Caco-2 (cell line): ENCODE data around the gene NECAB2. TPM values are rescaled to one million over a fixed set of nuclear protein-coding genes. Genes with fewer than 3 reads are reported as not detected.

Experiments
- BruUV-seq: library from RNA; stranded (reverse); fragments of 400-500 nt; replicated peaks from 2 replicates; lab custom pipeline; 2021; lab: Mats Ljungman, UMichigan
- CTCF ChIA-PET: fragments of 300-600 bp; sonication (Branson Sonifier 250); formaldehyde crosslinking; loops from one replicate; lab custom pipeline; 2022; ENCODE audit warnings: antibody characterized with exemption; lab: Charles Lee
- POLR2A ChIA-PET: fragments of 300-600 bp; sonication (Branson Sonifier 250); formaldehyde crosslinking; loops from one replicate; lab custom pipeline; 2022; ENCODE audit warnings: antibody characterized with exemption; lab: Charles Lee
- DNase-seq, 2 experiments: peaks; one replicate each; pipeline versions ENCODE4 v3.0.0 to v3.0.0-alpha.2; 2020 to 2022
- H3K27me3 ChIP-seq: replicated peaks from 2 replicates; pipeline ENCODE4 v1.6.0; 2011; ENCODE audit warnings: low read length; ENCODE audit not compliant: control insufficient read depth, insufficient read depth
- H3K36me3 ChIP-seq: 2 replicates; pipeline ENCODE4 v1.5.1; 2011; ENCODE audit warnings: low read length; ENCODE audit not compliant: control insufficient read depth, insufficient read depth
- H3K4me1 ChIP-seq: fragments of 250-450 bp; sonication (Bioruptor Pico); 2 replicates; pipeline ENCODE4 v1.5.1; 2020; ENCODE audit warnings: mild to moderate bottlenecking
- H3K4me3 ChIP-seq: 2 replicates; pipeline ENCODE4 v1.5.1; 2011; ENCODE audit warnings: low read depth, mild to moderate bottlenecking, control low read depth, low read length
- H3K9me3 ChIP-seq: fragments of 250-450 bp; sonication (Bioruptor Pico); 2 replicates; pipeline ENCODE4 v1.5.1; 2020; ENCODE audit warnings: mild to moderate bottlenecking, moderate library complexity
- H3K27ac Mint-ChIP-seq: one replicate; pipeline ENCODE4 v1.8.0; 2022; ENCODE audit warnings: mixed read lengths; ENCODE audit not compliant: unreplicated experiment
- H3K27me3 Mint-ChIP-seq: one replicate; pipeline ENCODE4 v1.8.0; 2022; ENCODE audit warnings: mixed read lengths; ENCODE audit not compliant: insufficient read depth, unreplicated experiment
- H3K36me3 Mint-ChIP-seq: one replicate; pipeline ENCODE4 v1.8.0; 2022; ENCODE audit warnings: mild to moderate bottlenecking, mixed read lengths; ENCODE audit not compliant: insufficient read depth, unreplicated experiment
- H3K4me1 Mint-ChIP-seq: one replicate; pipeline ENCODE4 v1.8.0; 2022; ENCODE audit warnings: low read depth, mixed read lengths; ENCODE audit not compliant: unreplicated experiment
- H3K4me3 Mint-ChIP-seq: one replicate; pipeline ENCODE4 v1.8.0; 2022; ENCODE audit warnings: mild to moderate bottlenecking, moderate library complexity, mixed read lengths; ENCODE audit not compliant: unreplicated experiment
- H3K9me3 Mint-ChIP-seq: one replicate; pipeline ENCODE4 v1.8.0; 2022; ENCODE audit warnings: mixed read lengths; ENCODE audit not compliant: unreplicated experiment
- CTCF ChIP-seq, 2 experiments: fragments of 200-600 bp in 1 of 2; IDR thresholded peaks; 1 replicate in 1 of 2; 2 replicates in 1 of 2; pipeline versions ENCODE4 v1.5.1 to v1.8.0; 2011 to 2022; ENCODE audit warnings: antibody characterized with exemption in 1 of 2, control low read depth in 1 of 2, inconsistent platforms in 1 of 2, low read depth in 1 of 2, low read length in 1 of 2, mild to moderate bottlenecking in 1 of 2, moderate library complexity in 1 of 2; ENCODE audit not compliant: insufficient read depth in 1 of 2, severe bottlenecking in 1 of 2, unreplicated experiment in 1 of 2
- intact Hi-C: fragments of 100-400 bp; cut with micrococcal nuclease; formaldehyde crosslinking; loops from one replicate; pipeline ENCODE4 v1.10.0; 2022; ENCODE audit not compliant: unreplicated experiment
- total RNA-seq: library from RNA; stranded (reverse); gene quantifications from 2 replicates; pipeline ENCODE4 v1.2.3, GENCODE V29; 2022

The NECAB2 gene
- total RNA-seq, 1 experiment from 2014 or later, result 0.68 TPM

GRCh38 chr16:84013787-84014569 lies 45.9 kb downstream of the NECAB2 start:
- peaks cover 18% of the 10 kb centered on the region for H3K9me3 Mint-ChIP-seq
- no peaks in the 10 kb centered on the region for H3K36me3 ChIP-seq
- BruUV-seq, result no TSS peak
- no peaks in the 10 kb centered on the region for H3K4me1 ChIP-seq
- intact Hi-C loops, result no loop called here
- H3K27ac Mint-ChIP-seq, result no peak overlapping the region
- H3K27me3 Mint-ChIP-seq, result no peaks in the 10 kb centered on the region
- no peaks in the 10 kb centered on the region for H3K27me3 ChIP-seq
- peaks cover under 1% of the 10 kb centered on the region for H3K9me3 ChIP-seq
- DNase-seq, result peak; percentile 79 to 92
- no peak overlapping the region for H3K4me3 Mint-ChIP-seq
- POLR2A ChIA-PET, result interaction anchor here (0.8 to 1.4 kb wide), 2 partner anchors 60 to 87 kb away, joined by 3 read pairs; no protein-coding TSS in a partner anchor
- no peaks in the 10 kb centered on the region for H3K4me1 Mint-ChIP-seq
- CTCF ChIA-PET, result interaction anchor here (0.6 to 0.9 kb wide), 2 partner anchors 57 to 156 kb away, joined by 3 read pairs; no protein-coding TSS in a partner anchor
- H3K4me3 ChIP-seq, result no peak overlapping the region
- no peaks in the 10 kb centered on the region for H3K36me3 Mint-ChIP-seq
- TF ChIP-seq CTCF (IDR thresholded peaks at IDR 0.05; ENCODE audit: insufficient read depth in 1 of 2, low read depth in 1 of 2, low read length in 1 of 2, severe bottlenecking in 1 of 2, unreplicated experiment in 1 of 2), result no peak

GRCh38 chr16:84014570-84015327 lies 46.7 kb downstream of the NECAB2 start:
- Mint-ChIP-seq H3K4me3 (no peak overlapping the region), H3K36me3 (no peaks in the 10 kb centered on the region), H3K27ac (no peak overlapping the region)

More at GRCh38 chr16:84014570-84015327, 46.7 kb downstream of the NECAB2 start:
- no peak for DNase-seq
- BruUV-seq, result no TSS peak
- H3K4me1 Mint-ChIP-seq, result no peaks in the 10 kb centered on the region
- Histone ChIP-seq H3K9me3 (peaks cover 6% of the 10 kb centered on the region), H3K36me3 (no peaks in the 10 kb centered on the region), H3K27me3 (no peaks in the 10 kb centered on the region), H3K4me3 (no peak overlapping the region), H3K4me1 (no peaks in the 10 kb centered on the region)
- ChIA-PET POLR2A (interaction anchor here (0.8 to 1.4 kb wide), 2 partner anchors 61 to 88 kb away, joined by 3 read pairs; no protein-coding TSS in a partner anchor), CTCF (interaction anchor here (0.9 kb wide), 1 partner anchor 58 kb away, joined by 3 read pairs; no protein-coding TSS in a partner anchor)
- H3K9me3 Mint-ChIP-seq, result peaks cover 25% of the 10 kb centered on the region
- intact Hi-C loops, result no loop called here
- no peaks in the 10 kb centered on the region for H3K27me3 Mint-ChIP-seq
- no peak for TF ChIP-seq CTCF (IDR thresholded peaks at IDR 0.05; ENCODE audit: insufficient read depth in 1 of 2, low read depth in 1 of 2, low read length in 1 of 2, severe bottlenecking in 1 of 2, unreplicated experiment in 1 of 2)
